Esophagus squamous epithelium (tissue), 4 donors: Measurements from ENCODE around the gene MTA2.

Experiments
- POLR2A ChIP-seq, 4 donors: fragments of 450-650 bp; IDR thresholded peaks; one replicate each; pipeline ENCODE4 v1.6.1; 2017; ENCODE audit warnings: antibody characterized with exemption in 4 of 4, mild to moderate bottlenecking in 4 of 4, moderate library complexity in 3 of 4
- TF ChIP-seq, protein P1 (sequence below), 6 experiments: fragments of 450-650 bp in 4 of 6; fragments of 200-600 bp in 2 of 6; sonication (generic) in 2 of 6; IDR thresholded peaks; one replicate each; pipeline ENCODE4 v1.5.1; 2016 to 2019; ENCODE audit warnings: antibody characterized with exemption in 6 of 6, mild to moderate bottlenecking in 4 of 6, moderate library complexity in 4 of 6

- no peak for TF ChIP-seq POLR2A (IDR thresholded peaks at IDR 0.05)
- TF ChIP-seq, protein P1, sequence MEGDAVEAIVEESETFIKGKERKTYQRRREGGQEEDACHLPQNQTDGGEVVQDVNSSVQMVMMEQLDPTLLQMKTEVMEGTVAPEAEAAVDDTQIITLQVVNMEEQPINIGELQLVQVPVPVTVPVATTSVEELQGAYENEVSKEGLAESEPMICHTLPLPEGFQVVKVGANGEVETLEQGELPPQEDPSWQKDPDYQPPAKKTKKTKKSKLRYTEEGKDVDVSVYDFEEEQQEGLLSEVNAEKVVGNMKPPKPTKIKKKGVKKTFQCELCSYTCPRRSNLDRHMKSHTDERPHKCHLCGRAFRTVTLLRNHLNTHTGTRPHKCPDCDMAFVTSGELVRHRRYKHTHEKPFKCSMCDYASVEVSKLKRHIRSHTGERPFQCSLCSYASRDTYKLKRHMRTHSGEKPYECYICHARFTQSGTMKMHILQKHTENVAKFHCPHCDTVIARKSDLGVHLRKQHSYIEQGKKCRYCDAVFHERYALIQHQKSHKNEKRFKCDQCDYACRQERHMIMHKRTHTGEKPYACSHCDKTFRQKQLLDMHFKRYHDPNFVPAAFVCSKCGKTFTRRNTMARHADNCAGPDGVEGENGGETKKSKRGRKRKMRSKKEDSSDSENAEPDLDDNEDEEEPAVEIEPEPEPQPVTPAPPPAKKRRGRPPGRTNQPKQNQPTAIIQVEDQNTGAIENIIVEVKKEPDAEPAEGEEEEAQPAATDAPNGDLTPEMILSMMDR (IDR thresholded peaks at IDR 0.05): no peak
Measured at GRCh38 chr11:62544581-62545436, 56.9 kb downstream of the MTA2 start.
